ENCODE data around the gene ANGPTL1.

The ANGPTL1 gene

GRCh38 chr1:178912597-178912996, 41.7 kb upstream of the ANGPTL1 start:
- H3K9me3 Mint-ChIP-seq: peaks cover 10% of the 10 kb centered on the region
- H3K27me3 Mint-ChIP-seq (ENCODE audit: low read depth, poor library complexity): peaks cover 4% of the 10 kb centered on the region
- H3K27ac Mint-ChIP-seq: no peak overlapping the region
- no peak for TF ChIP-seq CTCF (IDR thresholded peaks at IDR 0.05)
- DNase-seq: no peak
- peaks cover 79% of the 10 kb centered on the region for H3K36me3 Mint-ChIP-seq (ENCODE audit: low read depth)
- no peak overlapping the region for H3K4me3 Mint-ChIP-seq
- peaks cover 6% of the 10 kb centered on the region for H3K4me1 Mint-ChIP-seq

DNA sequence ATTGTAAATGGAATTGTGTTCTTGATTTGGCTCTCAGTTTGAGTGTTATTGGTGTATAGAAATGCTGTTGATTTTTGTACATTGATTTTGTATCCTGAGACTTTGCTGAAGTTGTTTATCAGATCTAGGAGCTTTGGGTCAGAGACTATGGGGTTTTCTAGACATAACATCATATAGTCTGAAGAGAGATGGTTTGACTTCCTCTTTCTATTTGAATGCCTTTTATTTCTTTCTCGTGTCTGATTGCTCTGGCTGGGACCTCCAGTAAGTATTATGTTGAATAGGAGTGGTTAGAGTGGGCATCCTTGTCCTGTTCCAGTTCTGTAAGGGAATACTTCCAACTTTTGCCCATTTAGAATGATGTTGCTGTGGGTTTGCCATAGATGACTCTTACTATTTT, 39.1 kb upstream of the ANGPTL1 start:
- no peak overlapping the region for H3K27ac Mint-ChIP-seq
- peaks cover 78% of the 10 kb centered on the region for H3K36me3 Mint-ChIP-seq (ENCODE audit: low read depth)
- peaks cover 4% of the 10 kb centered on the region for H3K27me3 Mint-ChIP-seq (ENCODE audit: low read depth, poor library complexity)
- H3K4me1 Mint-ChIP-seq: no peaks in the 10 kb centered on the region
- H3K9me3 Mint-ChIP-seq: peaks cover 11% of the 10 kb centered on the region
- no peak overlapping the region for H3K4me3 Mint-ChIP-seq
- no peak for DNase-seq
- no peak for TF ChIP-seq CTCF (IDR thresholded peaks at IDR 0.05)

DNA sequence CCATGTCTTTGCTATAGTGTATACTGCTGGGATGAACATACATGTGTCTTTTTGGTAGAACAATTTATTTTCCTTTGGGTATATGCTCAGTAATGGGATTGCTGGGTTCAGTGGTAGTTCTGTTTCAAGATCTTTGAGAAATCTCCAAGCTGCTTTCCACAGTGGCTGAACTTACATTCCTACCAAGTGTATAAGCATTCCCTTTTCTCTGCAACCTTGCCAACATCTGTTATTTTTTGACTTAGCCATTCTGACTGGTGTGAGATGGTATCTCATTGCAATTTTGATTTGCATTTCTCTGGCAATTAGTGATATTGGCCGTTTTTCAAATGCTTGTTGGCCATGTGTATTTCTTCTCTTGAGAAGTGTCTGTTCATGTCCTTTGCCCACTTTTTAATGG, 37.5 kb upstream of the ANGPTL1 start:
- Mint-ChIP-seq H3K9me3 (peaks cover 27% of the 10 kb centered on the region), H3K4me1 (no peaks in the 10 kb centered on the region), H3K36me3 (ENCODE audit: low read depth) (peaks cover 84% of the 10 kb centered on the region), H3K4me3 (no peak overlapping the region), H3K27ac (no peak overlapping the region), H3K27me3 (ENCODE audit: low read depth, poor library complexity) (no peaks in the 10 kb centered on the region)
- DNase-seq: no peak
- no peak for TF ChIP-seq CTCF (IDR thresholded peaks at IDR 0.05)

- no peak for DNase-seq
- H3K27ac Mint-ChIP-seq: peak overlapping the region; percentile 54
- no peaks in the 10 kb centered on the region for H3K4me1 Mint-ChIP-seq
- H3K36me3 Mint-ChIP-seq (ENCODE audit: low read depth): peaks cover 60% of the 10 kb centered on the region
- peaks cover 22% of the 10 kb centered on the region for H3K9me3 Mint-ChIP-seq
- no peaks in the 10 kb centered on the region for H3K27me3 Mint-ChIP-seq (ENCODE audit: low read depth, poor library complexity)
- H3K4me3 Mint-ChIP-seq: no peak overlapping the region
- no peak for TF ChIP-seq CTCF (IDR thresholded peaks at IDR 0.05)
Observed at GRCh38 chr1:178901482-178902125, 30.7 kb upstream of the ANGPTL1 start.

GRCh38 chr1:178899402-178899801, 28.5 kb upstream of the ANGPTL1 start:
- Mint-ChIP-seq H3K4me3 (no peak overlapping the region), H3K9me3 (peaks cover 28% of the 10 kb centered on the region), H3K27me3 (ENCODE audit: low read depth, poor library complexity) (no peaks in the 10 kb centered on the region), H3K36me3 (ENCODE audit: low read depth) (peaks cover 62% of the 10 kb centered on the region), H3K27ac (peak overlapping the region; percentile 14), H3K4me1 (no peaks in the 10 kb centered on the region)
- DNase-seq: no peak
- no peak for TF ChIP-seq CTCF (IDR thresholded peaks at IDR 0.05)

GRCh38 chr1:178898401-178898800, 27.5 kb upstream of the ANGPTL1 start:
- H3K36me3 Mint-ChIP-seq (ENCODE audit: low read depth): peaks cover 59% of the 10 kb centered on the region
- no peaks in the 10 kb centered on the region for H3K27me3 Mint-ChIP-seq (ENCODE audit: low read depth, poor library complexity)
- no peaks in the 10 kb centered on the region for H3K4me1 Mint-ChIP-seq
- DNase-seq: no peak
- no peak for TF ChIP-seq CTCF (IDR thresholded peaks at IDR 0.05)
- H3K27ac Mint-ChIP-seq: no peak overlapping the region
- H3K9me3 Mint-ChIP-seq: peaks cover 18% of the 10 kb centered on the region
- H3K4me3 Mint-ChIP-seq: no peak overlapping the region
